ENCODE results near the gene NMRAL1. TPM values are rescaled to one million over a fixed set of nuclear protein-coding genes. Genes with fewer than 3 reads are reported as not detected.

Gene NMRAL1
- total and polyA plus RNA-seq, 10 of the 15 experiments (the other 5 are each of a cell fraction or from before 2014, with no cell fraction given), result 4.8 to 102 (median 62.5) TPM

DNA sequence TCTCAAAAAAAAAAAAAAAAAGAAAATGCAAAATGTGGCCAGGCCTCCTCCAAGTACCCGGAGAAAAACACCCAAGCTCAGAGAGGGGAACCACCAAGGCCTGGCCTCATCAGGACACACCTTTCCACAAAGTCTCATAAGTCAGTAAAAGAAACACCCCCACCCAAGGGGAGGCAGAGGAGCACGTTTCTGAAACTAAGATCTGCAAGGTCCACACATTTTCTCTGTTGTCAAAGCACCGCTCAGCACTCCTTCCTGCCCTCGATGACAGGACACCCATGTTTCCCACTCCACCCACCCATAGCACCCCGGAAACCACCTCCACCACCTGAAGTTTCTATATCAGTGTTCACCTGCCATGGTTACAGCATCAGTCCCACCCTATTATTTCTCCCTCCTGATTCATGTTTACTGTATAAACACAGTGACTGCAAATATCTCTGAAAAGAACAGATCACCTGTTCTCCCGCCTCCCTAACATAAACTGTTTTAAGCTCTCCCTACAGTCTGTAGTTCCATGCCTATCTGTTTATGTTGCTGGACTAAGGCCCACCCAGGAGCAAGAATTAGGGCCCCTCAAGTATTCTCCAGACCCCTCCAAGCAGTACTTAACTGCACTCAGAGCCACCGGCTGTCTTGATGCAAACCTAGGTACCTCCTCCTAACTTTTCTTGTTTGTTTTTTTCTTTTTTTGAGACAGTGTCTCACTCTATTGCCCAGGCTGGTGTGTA is 60.1 kb downstream of the NMRAL1 start (continued):
- no peak for TF ChIP-seq ZNF274 (IDR thresholded peaks at IDR 0.05; ENCODE audit: insufficient read depth, insufficient read length)
- TF ChIP-seq POLR2AphosphoS5 (IDR thresholded peaks at IDR 0.05; ENCODE audit: low read length), result peak; percentile 12; the same call in 1 of the 2 replicates
- no peak for TF ChIP-seq NR2C1 (IDR thresholded peaks at IDR 0.05)
- TF ChIP-seq, protein P1, sequence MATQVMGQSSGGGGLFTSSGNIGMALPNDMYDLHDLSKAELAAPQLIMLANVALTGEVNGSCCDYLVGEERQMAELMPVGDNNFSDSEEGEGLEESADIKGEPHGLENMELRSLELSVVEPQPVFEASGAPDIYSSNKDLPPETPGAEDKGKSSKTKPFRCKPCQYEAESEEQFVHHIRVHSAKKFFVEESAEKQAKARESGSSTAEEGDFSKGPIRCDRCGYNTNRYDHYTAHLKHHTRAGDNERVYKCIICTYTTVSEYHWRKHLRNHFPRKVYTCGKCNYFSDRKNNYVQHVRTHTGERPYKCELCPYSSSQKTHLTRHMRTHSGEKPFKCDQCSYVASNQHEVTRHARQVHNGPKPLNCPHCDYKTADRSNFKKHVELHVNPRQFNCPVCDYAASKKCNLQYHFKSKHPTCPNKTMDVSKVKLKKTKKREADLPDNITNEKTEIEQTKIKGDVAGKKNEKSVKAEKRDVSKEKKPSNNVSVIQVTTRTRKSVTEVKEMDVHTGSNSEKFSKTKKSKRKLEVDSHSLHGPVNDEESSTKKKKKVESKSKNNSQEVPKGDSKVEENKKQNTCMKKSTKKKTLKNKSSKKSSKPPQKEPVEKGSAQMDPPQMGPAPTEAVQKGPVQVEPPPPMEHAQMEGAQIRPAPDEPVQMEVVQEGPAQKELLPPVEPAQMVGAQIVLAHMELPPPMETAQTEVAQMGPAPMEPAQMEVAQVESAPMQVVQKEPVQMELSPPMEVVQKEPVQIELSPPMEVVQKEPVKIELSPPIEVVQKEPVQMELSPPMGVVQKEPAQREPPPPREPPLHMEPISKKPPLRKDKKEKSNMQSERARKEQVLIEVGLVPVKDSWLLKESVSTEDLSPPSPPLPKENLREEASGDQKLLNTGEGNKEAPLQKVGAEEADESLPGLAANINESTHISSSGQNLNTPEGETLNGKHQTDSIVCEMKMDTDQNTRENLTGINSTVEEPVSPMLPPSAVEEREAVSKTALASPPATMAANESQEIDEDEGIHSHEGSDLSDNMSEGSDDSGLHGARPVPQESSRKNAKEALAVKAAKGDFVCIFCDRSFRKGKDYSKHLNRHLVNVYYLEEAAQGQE (IDR thresholded peaks at IDR 0.05; ENCODE audit: low read depth, low read length), result no peak
- peak; percentile 92 for TF ChIP-seq KLF5 (IDR thresholded peaks at IDR 0.05; ENCODE audit: partially characterized antibody)
- no peak for TF ChIP-seq STAT3 (IDR thresholded peaks at IDR 0.05; ENCODE audit: low read depth, low read length)
- TF ChIP-seq, protein P2, sequence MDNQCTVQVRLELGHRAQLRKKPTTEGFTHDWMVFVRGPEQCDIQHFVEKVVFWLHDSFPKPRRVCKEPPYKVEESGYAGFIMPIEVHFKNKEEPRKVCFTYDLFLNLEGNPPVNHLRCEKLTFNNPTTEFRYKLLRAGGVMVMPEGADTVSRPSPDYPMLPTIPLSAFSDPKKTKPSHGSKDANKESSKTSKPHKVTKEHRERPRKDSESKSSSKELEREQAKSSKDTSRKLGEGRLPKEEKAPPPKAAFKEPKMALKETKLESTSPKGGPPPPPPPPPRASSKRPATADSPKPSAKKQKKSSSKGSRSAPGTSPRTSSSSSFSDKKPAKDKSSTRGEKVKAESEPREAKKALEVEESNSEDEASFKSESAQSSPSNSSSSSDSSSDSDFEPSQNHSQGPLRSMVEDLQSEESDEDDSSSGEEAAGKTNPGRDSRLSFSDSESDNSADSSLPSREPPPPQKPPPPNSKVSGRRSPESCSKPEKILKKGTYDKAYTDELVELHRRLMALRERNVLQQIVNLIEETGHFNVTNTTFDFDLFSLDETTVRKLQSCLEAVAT (IDR thresholded peaks at IDR 0.05), result peak; percentile 97
- TF ChIP-seq PAX8 (IDR thresholded peaks at IDR 0.05), result no peak
- no peak for TF ChIP-seq HDAC6 (IDR thresholded peaks at IDR 0.05; ENCODE audit: unreplicated experiment)
- TF ChIP-seq RUNX3 (IDR thresholded peaks at IDR 0.05; ENCODE audit: low read length), result peak; percentile 95
- TF ChIP-seq MEF2B (IDR thresholded peaks at IDR 0.05; ENCODE audit: partially characterized antibody, poor library complexity, severe bottlenecking), result peak; percentile 66
- no peak for TF ChIP-seq ASH2L (IDR thresholded peaks at IDR 0.05; ENCODE audit: borderline replicate concordance, low read depth)
- TF ChIP-seq IKZF2 (IDR thresholded peaks at IDR 0.05), result peak; percentile 80 to 86
- TF ChIP-seq MTA3 (IDR thresholded peaks at IDR 0.05; ENCODE audit: borderline replicate concordance, low read length), result peak; percentile 85; the same call in 1 of the 2 replicates
- TF ChIP-seq NBN (IDR thresholded peaks at IDR 0.05), result peak; percentile 97
- no peak; the same call in 1 of the 2 replicates for TF ChIP-seq TBL1XR1 (IDR thresholded peaks at IDR 0.05; ENCODE audit: low read depth, low read length)
- TF ChIP-seq, protein P3, sequence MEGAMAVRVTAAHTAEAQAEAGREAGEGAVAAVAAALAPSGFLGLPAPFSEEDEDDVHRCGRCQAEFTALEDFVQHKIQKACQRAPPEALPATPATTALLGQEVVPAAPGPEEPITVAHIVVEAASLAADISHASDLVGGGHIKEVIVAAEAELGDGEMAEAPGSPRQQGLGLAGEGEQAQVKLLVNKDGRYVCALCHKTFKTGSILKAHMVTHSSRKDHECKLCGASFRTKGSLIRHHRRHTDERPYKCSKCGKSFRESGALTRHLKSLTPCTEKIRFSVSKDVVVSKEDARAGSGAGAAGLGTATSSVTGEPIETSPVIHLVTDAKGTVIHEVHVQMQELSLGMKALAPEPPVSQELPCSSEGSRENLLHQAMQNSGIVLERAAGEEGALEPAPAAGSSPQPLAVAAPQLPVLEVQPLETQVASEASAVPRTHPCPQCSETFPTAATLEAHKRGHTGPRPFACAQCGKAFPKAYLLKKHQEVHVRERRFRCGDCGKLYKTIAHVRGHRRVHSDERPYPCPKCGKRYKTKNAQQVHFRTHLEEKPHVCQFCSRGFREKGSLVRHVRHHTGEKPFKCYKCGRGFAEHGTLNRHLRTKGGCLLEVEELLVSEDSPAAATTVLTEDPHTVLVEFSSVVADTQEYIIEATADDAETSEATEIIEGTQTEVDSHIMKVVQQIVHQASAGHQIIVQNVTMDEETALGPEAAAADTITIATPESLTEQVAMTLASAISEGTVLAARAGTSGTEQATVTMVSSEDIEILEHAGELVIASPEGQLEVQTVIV (IDR thresholded peaks at IDR 0.05; ENCODE audit: borderline replicate concordance, partially characterized antibody), result no peak
- no peak for TF ChIP-seq TCF7 (IDR thresholded peaks at IDR 0.05; ENCODE audit: borderline replicate concordance)
- TF ChIP-seq, protein P4, sequence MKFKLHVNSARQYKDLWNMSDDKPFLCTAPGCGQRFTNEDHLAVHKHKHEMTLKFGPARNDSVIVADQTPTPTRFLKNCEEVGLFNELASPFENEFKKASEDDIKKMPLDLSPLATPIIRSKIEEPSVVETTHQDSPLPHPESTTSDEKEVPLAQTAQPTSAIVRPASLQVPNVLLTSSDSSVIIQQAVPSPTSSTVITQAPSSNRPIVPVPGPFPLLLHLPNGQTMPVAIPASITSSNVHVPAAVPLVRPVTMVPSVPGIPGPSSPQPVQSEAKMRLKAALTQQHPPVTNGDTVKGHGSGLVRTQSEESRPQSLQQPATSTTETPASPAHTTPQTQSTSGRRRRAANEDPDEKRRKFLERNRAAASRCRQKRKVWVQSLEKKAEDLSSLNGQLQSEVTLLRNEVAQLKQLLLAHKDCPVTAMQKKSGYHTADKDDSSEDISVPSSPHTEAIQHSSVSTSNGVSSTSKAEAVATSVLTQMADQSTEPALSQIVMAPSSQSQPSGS (IDR thresholded peaks at IDR 0.05; ENCODE audit: low read length), result peak; percentile 28; the same call in 1 of the 2 replicates
- TF ChIP-seq, protein P5, sequence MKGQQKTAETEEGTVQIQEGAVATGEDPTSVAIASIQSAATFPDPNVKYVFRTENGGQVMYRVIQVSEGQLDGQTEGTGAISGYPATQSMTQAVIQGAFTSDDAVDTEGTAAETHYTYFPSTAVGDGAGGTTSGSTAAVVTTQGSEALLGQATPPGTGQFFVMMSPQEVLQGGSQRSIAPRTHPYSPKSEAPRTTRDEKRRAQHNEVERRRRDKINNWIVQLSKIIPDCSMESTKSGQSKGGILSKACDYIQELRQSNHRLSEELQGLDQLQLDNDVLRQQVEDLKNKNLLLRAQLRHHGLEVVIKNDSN (IDR thresholded peaks at IDR 0.05; ENCODE audit: borderline replicate concordance, extremely low read length, insufficient read depth, low read depth, low read length), result no peak
- TF ChIP-seq SMARCA5 (IDR thresholded peaks at IDR 0.05), result peak; percentile 38; the same call in 1 of the 2 replicates

Data from GM12878 (cell line).